Measurements from ENCODE around the gene CCKAR. TPM values are rescaled to one million over a fixed set of nuclear protein-coding genes. Genes with fewer than 3 reads are reported as not detected.

CCKAR gene
- total RNA-seq, 1 donor from 2014 or later = not detected

DNA sequence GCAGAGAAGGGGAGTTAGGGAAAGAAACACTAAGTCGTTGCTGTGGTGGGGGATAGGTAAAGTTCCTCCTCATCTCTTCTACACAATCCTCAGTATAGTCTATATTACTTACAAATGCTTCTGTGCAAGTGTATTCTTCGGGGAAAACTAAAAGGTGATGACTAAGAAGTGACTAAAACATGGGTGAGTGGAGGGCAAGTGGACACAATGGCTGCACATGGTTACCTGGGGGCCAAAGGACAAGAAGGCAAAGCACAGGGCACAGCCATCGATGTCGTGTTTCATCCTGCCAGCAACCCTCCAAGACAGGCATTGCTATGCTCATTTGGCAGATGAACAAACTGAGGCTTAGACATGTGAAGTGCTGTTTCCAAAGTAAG is 35.5 kb upstream of the CCKAR start:
- H3K4me1 ChIP-seq = no peaks in the 10 kb centered on the region
- intact Hi-C loops (cut with DNase I) = no loop called here
- no peaks in the 10 kb centered on the region for H3K27me3 ChIP-seq
- H3K27ac ChIP-seq = no peak overlapping the region
- H3K36me3 ChIP-seq = no peaks in the 10 kb centered on the region
- TF ChIP-seq, protein P1, sequence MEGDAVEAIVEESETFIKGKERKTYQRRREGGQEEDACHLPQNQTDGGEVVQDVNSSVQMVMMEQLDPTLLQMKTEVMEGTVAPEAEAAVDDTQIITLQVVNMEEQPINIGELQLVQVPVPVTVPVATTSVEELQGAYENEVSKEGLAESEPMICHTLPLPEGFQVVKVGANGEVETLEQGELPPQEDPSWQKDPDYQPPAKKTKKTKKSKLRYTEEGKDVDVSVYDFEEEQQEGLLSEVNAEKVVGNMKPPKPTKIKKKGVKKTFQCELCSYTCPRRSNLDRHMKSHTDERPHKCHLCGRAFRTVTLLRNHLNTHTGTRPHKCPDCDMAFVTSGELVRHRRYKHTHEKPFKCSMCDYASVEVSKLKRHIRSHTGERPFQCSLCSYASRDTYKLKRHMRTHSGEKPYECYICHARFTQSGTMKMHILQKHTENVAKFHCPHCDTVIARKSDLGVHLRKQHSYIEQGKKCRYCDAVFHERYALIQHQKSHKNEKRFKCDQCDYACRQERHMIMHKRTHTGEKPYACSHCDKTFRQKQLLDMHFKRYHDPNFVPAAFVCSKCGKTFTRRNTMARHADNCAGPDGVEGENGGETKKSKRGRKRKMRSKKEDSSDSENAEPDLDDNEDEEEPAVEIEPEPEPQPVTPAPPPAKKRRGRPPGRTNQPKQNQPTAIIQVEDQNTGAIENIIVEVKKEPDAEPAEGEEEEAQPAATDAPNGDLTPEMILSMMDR (IDR thresholded peaks at IDR 0.05) = no peak
- H3K9me3 ChIP-seq = no peaks in the 10 kb centered on the region
- no peak overlapping the region for H3K4me3 ChIP-seq
- DNase-seq (ENCODE audit: low spot score in 2 of 2) = no peak

DNA sequence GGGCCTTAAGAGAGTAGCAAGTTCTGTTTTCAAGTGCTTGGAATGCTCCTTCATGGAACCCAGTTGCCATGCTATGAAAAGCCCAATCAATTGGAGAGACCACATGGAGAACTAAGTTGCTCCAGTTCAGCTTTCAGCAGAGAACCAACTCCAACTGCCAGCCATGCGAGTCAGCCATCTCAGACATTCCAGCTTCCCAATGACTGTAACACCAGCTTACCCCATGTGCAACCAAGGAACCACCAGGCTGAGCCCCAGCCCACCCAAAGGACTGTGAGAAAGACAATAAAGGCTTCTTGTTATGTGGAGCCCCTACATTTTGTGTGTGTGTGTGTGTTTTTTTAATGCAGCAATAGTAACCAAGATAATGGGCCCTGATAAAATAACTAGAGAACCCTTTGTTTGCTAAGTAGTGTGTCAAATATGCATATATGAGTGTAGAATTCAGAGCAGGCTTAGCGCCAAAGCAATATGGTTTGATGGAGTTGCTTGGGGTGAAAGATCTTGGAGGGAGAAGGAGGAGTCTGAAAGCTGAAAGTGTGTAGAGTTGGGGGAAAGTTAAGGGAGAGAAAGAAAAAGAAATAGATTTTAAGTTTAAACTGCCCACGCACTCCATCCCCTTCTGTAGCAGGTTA is 35.0 kb upstream of the CCKAR start:
- no peak for DNase-seq (ENCODE audit: low spot score in 2 of 2)
- no peaks in the 10 kb centered on the region for H3K9me3 ChIP-seq
- TF ChIP-seq, protein P1 (IDR thresholded peaks at IDR 0.05) = no peak
- no peaks in the 10 kb centered on the region for H3K4me1 ChIP-seq
- no peak overlapping the region for H3K27ac ChIP-seq
- no peaks in the 10 kb centered on the region for H3K27me3 ChIP-seq
- intact Hi-C loops (cut with DNase I) = no loop called here
- no peaks in the 10 kb centered on the region for H3K36me3 ChIP-seq
- H3K4me3 ChIP-seq = no peak overlapping the region

DNA sequence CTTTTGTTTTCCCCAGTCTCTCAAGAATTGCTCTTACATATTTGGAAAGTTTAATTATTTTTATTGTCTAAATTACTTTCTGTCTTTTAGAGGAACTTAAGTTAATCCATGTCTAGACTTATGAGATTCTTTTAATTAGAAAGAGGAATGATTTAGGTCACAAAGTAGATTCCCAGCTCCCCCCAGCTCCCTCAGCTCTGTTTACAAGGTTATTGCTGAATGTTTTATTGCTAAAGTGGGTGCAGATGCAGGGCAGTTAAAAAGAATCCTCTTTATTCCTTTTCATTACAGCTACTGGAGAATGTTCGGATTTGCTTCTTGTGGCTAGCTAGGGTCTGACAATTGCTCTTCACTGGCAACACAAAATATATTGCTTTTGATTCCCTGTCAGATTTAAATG is 33.7 kb upstream of the CCKAR start:
- Histone ChIP-seq H3K27me3 (no peaks in the 10 kb centered on the region), H3K36me3 (no peaks in the 10 kb centered on the region), H3K4me3 (no peak overlapping the region), H3K27ac (no peak overlapping the region), H3K9me3 (no peaks in the 10 kb centered on the region), H3K4me1 (no peaks in the 10 kb centered on the region)
- intact Hi-C loops (cut with DNase I) = no loop called here
- TF ChIP-seq, protein P1 (IDR thresholded peaks at IDR 0.05) = no peak
- no peak for DNase-seq (ENCODE audit: low spot score in 2 of 2)

DNA sequence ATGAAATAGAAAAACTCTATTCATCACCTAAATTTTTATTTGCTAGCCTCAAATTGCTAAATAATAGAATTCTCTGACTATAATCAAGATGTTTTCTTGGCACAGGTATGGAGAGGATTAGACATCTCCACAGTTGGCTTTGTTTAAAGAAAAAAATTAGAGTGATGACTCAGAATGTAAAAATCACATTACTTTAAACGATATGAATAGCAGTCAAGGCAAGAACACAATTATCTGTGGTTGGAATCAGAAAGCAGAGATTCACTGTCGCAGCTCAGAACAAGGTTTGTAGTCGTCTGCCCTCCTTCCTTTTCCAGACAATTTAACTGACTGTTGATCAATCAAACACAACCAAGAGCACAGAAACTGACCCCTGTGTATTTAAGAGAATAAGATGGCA is 32.2 kb upstream of the CCKAR start:
- Histone ChIP-seq H3K36me3 (no peaks in the 10 kb centered on the region), H3K27me3 (no peaks in the 10 kb centered on the region), H3K9me3 (no peaks in the 10 kb centered on the region), H3K27ac (no peak overlapping the region), H3K4me3 (no peak overlapping the region), H3K4me1 (no peaks in the 10 kb centered on the region)
- intact Hi-C loops (cut with DNase I) = no loop called here
- TF ChIP-seq, protein P1 (IDR thresholded peaks at IDR 0.05) = no peak
- DNase-seq (ENCODE audit: low spot score in 2 of 2) = no peak

DNA sequence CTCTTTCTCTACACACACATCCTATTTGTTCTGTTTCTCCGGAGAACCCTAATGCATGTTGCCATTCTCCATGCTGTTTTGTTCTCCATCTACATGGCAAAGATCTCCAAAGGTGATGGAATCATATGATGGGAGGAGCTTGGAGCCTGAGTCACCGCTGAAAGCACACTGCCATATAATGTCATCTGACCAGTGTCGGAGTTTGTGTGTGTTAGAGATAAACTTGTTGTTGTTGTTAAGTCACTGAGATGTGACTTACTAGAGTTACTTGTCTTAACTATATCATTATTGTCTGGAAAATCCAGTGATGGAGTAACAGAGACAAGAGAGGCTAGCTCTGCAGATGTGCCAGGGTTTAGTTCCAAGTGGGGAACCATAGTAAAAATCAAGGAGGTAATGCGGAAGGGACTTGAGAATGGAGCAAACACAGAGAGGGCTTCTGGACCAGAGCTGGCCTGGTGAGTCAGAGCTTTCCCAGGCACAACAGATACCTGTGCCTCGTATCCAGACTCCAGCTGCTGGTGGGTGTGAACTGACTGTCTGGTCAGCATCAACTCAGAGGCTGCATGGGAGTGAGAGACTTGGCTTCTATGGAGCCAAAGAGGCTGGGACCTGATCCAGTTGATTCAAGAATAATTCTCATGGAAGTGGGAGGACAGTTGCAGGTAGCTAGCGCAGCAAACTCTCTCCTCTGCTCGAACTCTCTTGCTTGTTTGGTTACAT is 30.6 kb upstream of the CCKAR start:
- no peak for DNase-seq (ENCODE audit: low spot score in 2 of 2)
- H3K9me3 ChIP-seq = no peaks in the 10 kb centered on the region
- intact Hi-C loops (cut with DNase I) = no loop called here
- TF ChIP-seq, protein P1 (IDR thresholded peaks at IDR 0.05) = no peak
- H3K27me3 ChIP-seq = no peaks in the 10 kb centered on the region
- H3K27ac ChIP-seq = no peak overlapping the region
- no peak overlapping the region for H3K4me3 ChIP-seq
- no peaks in the 10 kb centered on the region for H3K4me1 ChIP-seq
- no peaks in the 10 kb centered on the region for H3K36me3 ChIP-seq
